ENCODE measurements around the gene NHERF1.

NHERF1 gene

GRCh38 chr17:74803388-74803930, 55.0 kb downstream of the NHERF1 start:
- TF ChIP-seq TCF12 (IDR thresholded peaks at IDR 0.05; ENCODE audit: low read depth) (no peak), EP300 (IDR thresholded peaks at IDR 0.05; ENCODE audit: borderline replicate concordance) (no peak), YY1 (IDR thresholded peaks at IDR 0.05; ENCODE audit: low read depth) (no peak), MAX (IDR thresholded peaks at IDR 0.05) (no peak), CREB1 (IDR thresholded peaks at IDR 0.05; ENCODE audit: low read depth) (no peak), TEAD4 (IDR thresholded peaks at IDR 0.05) (no peak), FOXM1 (IDR thresholded peaks at IDR 0.05; ENCODE audit: borderline replicate concordance, low read depth) (no peak), ZBTB7A (IDR thresholded peaks at IDR 0.05; ENCODE audit: low read depth) (no peak), EGR1 (IDR thresholded peaks at IDR 0.05) (no peak), CEBPB (IDR thresholded peaks at IDR 0.05) (no peak), RAD21 (IDR thresholded peaks at IDR 0.05; ENCODE audit: low read depth) (no peak), REST (IDR thresholded peaks at IDR 0.05; ENCODE audit: low read depth) (no peak), TAF1 (IDR thresholded peaks at IDR 0.05; ENCODE audit: low read depth) (no peak), NFIC (IDR thresholded peaks at IDR 0.05) (no peak)
- TF ChIP-seq, protein P1, sequence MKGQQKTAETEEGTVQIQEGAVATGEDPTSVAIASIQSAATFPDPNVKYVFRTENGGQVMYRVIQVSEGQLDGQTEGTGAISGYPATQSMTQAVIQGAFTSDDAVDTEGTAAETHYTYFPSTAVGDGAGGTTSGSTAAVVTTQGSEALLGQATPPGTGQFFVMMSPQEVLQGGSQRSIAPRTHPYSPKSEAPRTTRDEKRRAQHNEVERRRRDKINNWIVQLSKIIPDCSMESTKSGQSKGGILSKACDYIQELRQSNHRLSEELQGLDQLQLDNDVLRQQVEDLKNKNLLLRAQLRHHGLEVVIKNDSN (IDR thresholded peaks at IDR 0.05): no peak

DNA sequence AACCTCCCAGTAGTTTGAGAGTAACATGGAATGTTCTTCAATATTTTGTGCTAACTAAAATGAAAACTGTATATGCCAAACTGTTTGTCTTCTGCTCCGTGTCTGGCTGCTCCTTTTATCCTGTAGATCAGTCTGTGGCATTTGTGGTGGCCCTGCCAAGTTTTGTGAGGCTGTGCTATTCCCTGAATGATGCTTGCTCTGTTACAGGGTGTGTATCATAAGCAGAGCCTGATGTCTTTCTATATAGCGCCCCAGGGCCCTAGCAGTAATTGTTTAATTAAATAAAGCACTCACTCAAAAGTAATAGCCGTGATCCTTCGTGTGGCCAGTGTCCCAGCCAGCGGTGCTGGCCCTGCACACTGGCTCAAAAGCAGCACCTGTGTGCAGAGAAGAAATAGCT, 55.5 kb downstream of the NHERF1 start:
- TF ChIP-seq TAF1 (IDR thresholded peaks at IDR 0.05; ENCODE audit: low read depth) (no peak), EP300 (IDR thresholded peaks at IDR 0.05; ENCODE audit: borderline replicate concordance) (no peak), TEAD4 (IDR thresholded peaks at IDR 0.05) (no peak), TCF12 (IDR thresholded peaks at IDR 0.05; ENCODE audit: low read depth) (no peak)

GRCh38 chr17:74804683-74805082, 56.3 kb downstream of the NHERF1 start:
- TF ChIP-seq EGR1 (IDR thresholded peaks at IDR 0.05) (no peak), ZBTB7A (IDR thresholded peaks at IDR 0.05; ENCODE audit: low read depth) (no peak), CEBPB (IDR thresholded peaks at IDR 0.05) (no peak), EP300 (IDR thresholded peaks at IDR 0.05; ENCODE audit: borderline replicate concordance) (no peak), MAX (IDR thresholded peaks at IDR 0.05) (no peak)

DNA sequence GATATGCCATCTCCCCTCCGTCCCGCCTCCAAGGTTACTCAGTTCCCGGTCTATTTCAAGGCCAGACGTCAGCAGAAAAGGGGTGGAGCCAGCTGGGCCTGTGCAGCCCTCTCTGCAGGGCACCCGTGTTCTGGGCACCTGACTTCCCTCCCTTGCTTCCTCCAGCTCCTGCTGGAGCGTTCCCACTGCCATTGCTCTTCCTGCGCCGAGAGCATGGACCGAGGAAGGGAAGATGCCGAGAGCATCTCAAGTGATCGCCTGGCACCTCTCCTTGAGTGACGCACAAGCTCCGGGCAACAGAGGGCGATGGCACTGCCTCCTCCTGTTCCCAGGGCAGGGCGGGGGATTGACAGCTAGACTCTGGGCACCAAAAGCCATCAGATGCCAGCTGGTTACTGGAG, 57.2 kb downstream of the NHERF1 start:
- TF ChIP-seq CEBPB (IDR thresholded peaks at IDR 0.05): no peak
- TF ChIP-seq TAF1 (IDR thresholded peaks at IDR 0.05; ENCODE audit: low read depth): no peak
- no peak for TF ChIP-seq MAX (IDR thresholded peaks at IDR 0.05)
- TF ChIP-seq EP300 (IDR thresholded peaks at IDR 0.05; ENCODE audit: borderline replicate concordance): no peak
- no peak for TF ChIP-seq CREB1 (IDR thresholded peaks at IDR 0.05; ENCODE audit: low read depth)
- no peak for TF ChIP-seq TCF12 (IDR thresholded peaks at IDR 0.05; ENCODE audit: low read depth)
- no peak for TF ChIP-seq TEAD4 (IDR thresholded peaks at IDR 0.05)
- no peak for TF ChIP-seq ZBTB7A (IDR thresholded peaks at IDR 0.05; ENCODE audit: low read depth)
- no peak for TF ChIP-seq NFIC (IDR thresholded peaks at IDR 0.05)
- no peak for TF ChIP-seq REST (IDR thresholded peaks at IDR 0.05; ENCODE audit: low read depth)
- TF ChIP-seq FOXM1 (IDR thresholded peaks at IDR 0.05; ENCODE audit: borderline replicate concordance, low read depth): no peak
- TF ChIP-seq, protein P1 (IDR thresholded peaks at IDR 0.05): no peak
- no peak for TF ChIP-seq EGR1 (IDR thresholded peaks at IDR 0.05)
- TF ChIP-seq RAD21 (IDR thresholded peaks at IDR 0.05; ENCODE audit: low read depth): no peak
- TF ChIP-seq YY1 (IDR thresholded peaks at IDR 0.05; ENCODE audit: low read depth): no peak

DNA sequence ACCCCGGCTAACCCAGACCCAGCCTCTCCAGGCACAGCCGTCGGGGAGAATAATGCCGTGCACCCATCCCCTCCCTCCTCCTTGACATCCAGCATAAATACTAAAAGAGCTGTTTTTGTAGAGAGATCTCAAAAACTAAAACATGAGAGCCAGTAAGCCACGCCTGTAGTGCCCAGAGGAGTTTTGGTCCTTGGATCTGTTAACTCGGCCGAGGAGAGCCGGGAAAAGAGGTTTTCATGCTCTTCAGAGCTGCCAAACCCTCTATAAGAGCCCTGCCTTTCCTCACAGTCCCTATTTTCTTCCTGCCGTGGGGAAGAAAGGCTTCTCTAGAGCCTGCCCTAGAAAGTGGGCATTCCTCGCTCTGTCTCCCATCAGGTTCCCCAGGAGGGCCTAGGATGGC, 57.9 kb downstream of the NHERF1 start:
- TF ChIP-seq NFIC (IDR thresholded peaks at IDR 0.05) (no peak), FOXM1 (IDR thresholded peaks at IDR 0.05; ENCODE audit: borderline replicate concordance, low read depth) (no peak), EP300 (IDR thresholded peaks at IDR 0.05; ENCODE audit: borderline replicate concordance) (no peak), TAF1 (IDR thresholded peaks at IDR 0.05; ENCODE audit: low read depth) (no peak), TEAD4 (IDR thresholded peaks at IDR 0.05) (no peak), YY1 (IDR thresholded peaks at IDR 0.05; ENCODE audit: low read depth) (no peak), REST (IDR thresholded peaks at IDR 0.05; ENCODE audit: low read depth) (no peak), EGR1 (IDR thresholded peaks at IDR 0.05) (no peak), RAD21 (IDR thresholded peaks at IDR 0.05; ENCODE audit: low read depth) (no peak), CEBPB (IDR thresholded peaks at IDR 0.05) (no peak), ZBTB7A (IDR thresholded peaks at IDR 0.05; ENCODE audit: low read depth) (no peak)
